Fibroblast of skin of right biceps (primary cell): ENCODE results near the gene NFKB1.

Experiments
- DNase-seq: peaks from one replicate; pipeline ENCODE4 v3.0.0-alpha.2; 2013

Gene NFKB1

DNA sequence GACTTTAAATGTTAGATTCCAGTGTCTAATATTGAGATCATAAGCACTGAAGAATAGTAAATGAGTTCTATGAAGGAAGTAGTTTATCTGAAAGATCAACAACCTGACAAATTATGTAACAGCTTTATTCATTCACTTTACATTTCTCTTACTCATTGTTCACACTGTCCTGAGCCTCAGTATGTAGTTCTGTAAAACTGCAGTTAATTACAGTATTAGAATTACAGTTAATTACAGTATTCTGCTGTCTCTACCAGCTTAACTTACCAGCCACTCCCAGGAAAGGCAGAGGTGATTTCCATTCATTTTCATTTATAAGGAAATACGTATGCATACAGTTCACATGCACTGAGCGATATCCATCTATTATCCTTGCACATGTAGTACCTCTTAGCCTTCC is 32.7 kb downstream of the NFKB1 start:
- no peak for DNase-seq

GRCh38 chr4:102534845-102535244 is 33.7 kb downstream of the NFKB1 start:
- DNase-seq, result no peak

DNA sequence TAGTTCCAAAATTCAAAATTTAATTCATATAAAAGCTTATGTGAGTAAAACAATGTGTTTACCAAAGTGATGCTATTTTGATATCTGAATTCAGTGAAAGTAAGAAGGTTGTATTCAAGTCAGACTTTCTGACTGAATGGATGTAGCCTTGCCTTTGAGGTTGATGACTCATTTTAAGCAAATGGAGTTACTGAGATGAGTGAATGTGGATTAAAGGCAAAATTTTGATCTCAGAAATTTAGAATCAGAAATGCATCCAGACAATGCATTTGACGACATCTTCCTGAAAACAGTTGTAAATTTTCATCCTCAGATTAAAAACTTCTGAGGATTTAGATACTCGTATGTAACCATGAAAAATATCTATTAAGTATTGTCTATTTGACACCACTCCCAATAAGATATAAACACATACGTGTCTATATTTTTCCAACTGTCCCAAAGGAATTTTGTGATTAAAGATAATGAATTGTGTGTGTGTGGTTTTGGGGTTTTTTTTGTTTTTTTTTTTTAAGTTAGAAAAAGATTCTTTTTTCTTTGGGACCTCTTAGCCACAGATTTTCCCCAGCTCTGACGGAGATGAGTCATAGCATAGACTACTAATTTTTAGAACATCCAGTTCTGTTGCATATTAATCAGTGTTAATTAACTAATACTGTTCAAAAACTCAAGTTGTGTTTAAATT is 34.4 kb downstream of the NFKB1 start:
- DNase-seq, result peak; percentile 66

GRCh38 chr4:102536768-102537167 is 35.6 kb downstream of the NFKB1 start:
- no peak for DNase-seq

DNA sequence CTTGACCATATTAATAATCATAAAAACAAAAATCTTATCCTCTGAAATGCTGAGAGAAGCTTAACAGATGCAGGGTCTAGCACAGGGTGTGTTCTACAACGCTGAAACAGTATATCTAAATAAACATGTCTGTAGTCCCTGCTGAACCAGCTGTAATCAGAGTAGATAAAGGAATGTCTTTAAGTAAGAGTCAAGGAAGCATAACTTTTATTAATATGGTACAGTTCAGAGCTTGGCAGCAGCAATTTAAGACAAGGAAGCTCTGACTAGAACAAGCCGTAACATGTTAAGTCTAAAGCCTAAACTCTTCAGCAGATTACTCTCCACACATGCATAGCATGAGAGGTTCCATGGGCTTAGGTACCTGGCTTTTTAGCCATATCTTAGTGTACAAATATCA is 36.1 kb downstream of the NFKB1 start:
- DNase-seq, result no peak

- no peak for DNase-seq
Observed at GRCh38 chr4:102541697-102542096, 40.5 kb downstream of the NFKB1 start.

GRCh38 chr4:102543030-102543928 is 42.1 kb downstream of the NFKB1 start:
- no peak for DNase-seq

DNA sequence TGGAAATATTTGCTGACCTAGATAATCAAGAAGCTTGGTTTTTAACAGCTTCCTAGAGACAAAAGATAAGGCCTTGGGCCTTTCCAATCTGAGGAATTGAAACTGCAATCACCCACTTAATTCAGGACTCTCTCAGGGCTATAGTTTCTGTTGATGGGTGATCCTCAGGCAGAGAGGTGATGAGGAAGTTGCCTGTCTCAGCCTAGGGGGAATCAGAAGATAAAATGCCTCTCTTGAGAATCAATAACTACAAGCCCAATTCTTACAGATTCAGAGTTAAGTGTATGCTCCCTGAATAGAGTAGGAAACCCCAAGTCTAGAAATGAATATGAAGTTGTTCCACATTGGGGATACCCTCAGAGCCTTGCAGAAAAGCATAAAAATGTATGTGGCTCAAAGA is 45.5 kb downstream of the NFKB1 start:
- DNase-seq, result no peak

- DNase-seq, result no peak
Observed at GRCh38 chr4:102547973-102548372, 46.8 kb downstream of the NFKB1 start.

- no peak for DNase-seq
Observed at GRCh38 chr4:102551958-102552565, 50.9 kb downstream of the NFKB1 start.

DNA sequence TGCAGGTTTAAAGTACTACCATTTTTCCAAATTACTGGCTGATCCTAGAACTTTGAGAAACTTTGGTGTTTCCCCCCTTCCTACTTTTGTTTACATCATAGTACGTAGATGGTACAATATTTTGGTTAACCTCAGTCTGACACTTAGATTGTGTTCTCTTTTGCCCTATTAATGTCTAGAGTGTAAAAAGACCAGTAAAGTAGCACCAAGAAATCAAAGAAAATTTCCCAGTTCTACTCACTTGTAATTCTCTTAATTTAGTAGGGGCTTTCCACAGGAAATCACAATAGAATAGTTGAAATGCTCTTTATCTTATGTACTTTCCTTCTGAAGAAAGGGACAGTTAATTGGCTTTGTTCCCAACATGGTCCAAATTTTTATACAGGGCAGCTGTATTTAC is 51.6 kb downstream of the NFKB1 start:
- no peak for DNase-seq

GRCh38 chr4:102553982-102554381 is 52.8 kb downstream of the NFKB1 start:
- peak; percentile 19 for DNase-seq

- DNase-seq, result peak; percentile 67
Observed at GRCh38 chr4:102554482-102554881, 53.3 kb downstream of the NFKB1 start.

DNA sequence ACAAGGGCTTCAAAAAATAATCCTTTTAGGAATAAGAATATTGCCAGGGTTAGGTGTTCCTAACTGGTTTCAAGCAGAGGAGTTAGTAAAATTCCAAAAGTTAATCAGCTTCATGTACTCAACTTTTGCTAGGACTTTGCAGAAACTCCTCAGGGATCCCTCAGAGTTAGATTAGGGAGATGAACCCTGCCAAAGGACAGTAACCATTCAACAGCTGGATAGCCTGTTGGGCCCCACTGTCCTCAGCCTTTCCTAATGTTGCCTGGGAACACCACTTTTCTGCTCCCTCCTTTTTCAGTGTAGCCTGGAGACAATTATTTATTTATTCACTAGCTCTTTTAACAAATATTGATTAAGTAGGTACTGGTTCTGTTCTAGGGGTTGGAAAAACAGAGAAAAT is 53.8 kb downstream of the NFKB1 start:
- DNase-seq, result no peak

GRCh38 chr4:102557636-102558035 is 56.5 kb downstream of the NFKB1 start:
- no peak for DNase-seq

- no peak for DNase-seq
Observed at GRCh38 chr4:102560115-102560514, 59.0 kb downstream of the NFKB1 start.

DNA sequence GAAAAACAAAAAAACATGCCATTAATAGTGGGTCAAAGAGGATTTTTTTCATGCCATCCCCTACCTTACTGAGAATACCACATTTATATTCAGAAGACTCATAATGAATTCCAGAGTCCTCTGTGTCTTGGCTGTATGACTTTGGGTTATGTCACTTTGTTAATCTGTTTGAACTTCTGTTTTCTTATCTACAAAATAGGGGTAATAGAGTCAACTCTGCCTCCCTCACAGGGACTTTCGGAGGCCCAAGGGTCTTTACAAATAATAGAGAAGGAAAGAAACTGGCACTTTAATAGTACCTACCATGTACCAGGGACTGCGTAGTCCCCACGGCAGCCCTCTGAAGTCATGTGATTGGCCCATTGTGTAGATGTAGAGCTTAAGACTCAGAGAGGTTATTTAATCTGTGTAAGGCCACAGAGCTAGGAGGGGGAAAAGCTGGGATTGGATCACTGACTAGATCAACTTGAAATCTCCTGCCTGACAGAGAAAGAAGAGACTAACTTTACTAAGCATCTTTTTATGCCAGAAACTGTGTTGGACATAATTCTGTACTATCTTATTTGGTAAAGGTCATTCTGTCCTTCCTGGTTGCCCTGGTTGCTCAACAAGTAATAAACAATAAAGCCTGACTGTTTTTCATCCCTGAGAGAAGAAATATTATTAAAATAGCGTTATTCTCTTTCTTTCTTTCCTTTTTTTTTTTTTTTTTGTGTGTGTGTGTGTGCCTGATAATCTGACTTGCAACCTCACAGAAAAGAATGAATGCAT is 59.6 kb downstream of the NFKB1 start:
- no peak for DNase-seq

- DNase-seq, result peak; percentile 32
Observed at GRCh38 chr4:102563000-102563399, 61.8 kb downstream of the NFKB1 start.

- DNase-seq, result peak; percentile 84
Observed at GRCh38 chr4:102564399-102565059, 63.4 kb downstream of the NFKB1 start.

DNA sequence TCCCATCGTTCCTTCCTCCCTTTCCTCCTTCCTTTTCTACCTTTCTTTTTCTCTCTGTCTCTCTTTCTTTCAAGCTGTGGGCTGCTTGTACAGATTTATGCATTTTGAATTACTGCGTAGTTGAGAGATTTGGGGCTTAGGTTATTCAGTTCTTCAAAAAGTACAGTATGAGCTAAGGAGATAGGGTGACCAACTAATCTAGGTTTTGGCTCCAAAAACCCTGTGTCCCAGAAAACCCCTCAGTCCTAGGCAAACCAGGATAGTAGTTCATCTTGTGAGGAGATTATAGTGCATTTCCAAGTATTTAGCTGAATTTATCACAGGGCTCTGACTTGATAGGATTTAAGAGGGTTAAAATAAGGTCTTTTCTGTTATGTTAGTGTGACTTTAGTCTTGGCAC is 64.5 kb downstream of the NFKB1 start:
- no peak for DNase-seq

DNA sequence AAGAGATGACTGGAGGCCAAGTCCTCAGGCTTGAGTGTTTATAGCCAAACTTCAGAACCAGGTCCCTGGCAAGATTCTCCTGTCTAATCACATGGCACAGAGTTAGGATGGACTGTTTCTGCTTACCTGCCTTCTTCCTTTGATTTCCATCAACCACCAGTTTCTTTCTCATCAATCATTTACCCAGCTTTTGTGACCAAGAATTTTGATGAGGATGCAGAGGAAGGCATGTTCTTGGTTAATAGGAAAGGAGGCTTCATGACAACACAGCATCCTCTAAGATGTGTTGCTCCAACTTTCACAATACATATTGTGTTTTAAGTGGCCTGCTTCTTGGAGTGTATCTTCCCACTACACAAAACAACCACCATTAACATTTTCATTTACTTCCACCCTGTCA is 65.3 kb downstream of the NFKB1 start:
- no peak for DNase-seq

- DNase-seq, result no peak
Observed at GRCh38 chr4:102567427-102567826, 66.3 kb downstream of the NFKB1 start.

DNA sequence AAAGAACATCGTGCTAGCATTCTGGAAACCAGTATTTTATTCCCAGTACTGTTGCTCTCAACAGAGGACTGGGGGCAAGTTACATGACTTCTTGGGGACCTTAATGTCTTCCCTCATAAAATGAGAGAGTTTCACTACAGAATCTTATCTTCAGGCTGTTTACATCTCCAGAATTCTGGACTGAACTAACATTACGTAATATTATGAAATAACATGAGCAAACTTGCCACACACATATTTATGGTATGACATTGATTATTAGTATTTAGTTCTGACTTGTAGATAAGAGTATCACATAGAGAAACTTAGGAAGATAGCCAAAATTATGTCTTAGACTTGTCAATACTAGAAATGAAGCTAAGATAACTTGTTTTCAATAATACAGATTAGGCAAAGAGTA is 68.0 kb downstream of the NFKB1 start:
- peak; percentile 23 for DNase-seq
